Right lobe of liver (tissue), 6 donors: ENCODE data around the gene STX8. TPM values are rescaled to one million over a fixed set of nuclear protein-coding genes. Genes with fewer than 3 reads are reported as not detected.

ENCODE experiments used
- ATAC-seq, 4 donors: fragments of 200-7000 bp; cut with Tn5 transposase; one replicate each; pipeline ENCODE4 v1.9.1; 2020; ENCODE audit warnings: mild to moderate bottlenecking in 4 of 4, moderate library complexity in 4 of 4
- DNase-seq, 3 donors: peaks; one replicate each; pipeline ENCODE4 v3.0.0-alpha.2; 2020
- H3K27ac ChIP-seq, 3 donors: fragments of 200-600 bp; one replicate each; pipeline ENCODE4 v1.8.0; 2022
- H3K27me3 ChIP-seq, 2 donors: fragments of 200-600 bp; one replicate each; pipeline ENCODE4 v1.8.0; 2022
- H3K36me3 ChIP-seq, 4 donors: fragments of 200-600 bp; sonication (generic) in 1 of 4; one replicate each; pipeline versions ENCODE4 v1.5.1 to v1.8.0; 2017 to 2022; ENCODE audit warnings: control low read depth in 1 of 4
- H3K4me1 ChIP-seq, 4 donors: fragments of 200-600 bp; sonication (generic) in 1 of 4; one replicate each; pipeline versions ENCODE4 v1.5.1 to v1.8.0; 2017 to 2022; ENCODE audit warnings: control low read depth in 1 of 4
- H3K4me3 ChIP-seq, 3 donors: fragments of 200-600 bp; one replicate each; pipeline ENCODE4 v1.8.0; 2022
- H3K9me3 ChIP-seq, 4 donors: fragments of 200-600 bp; sonication (generic) in 1 of 4; one replicate each; pipeline versions ENCODE4 v1.5.1 to v1.8.0; 2017 to 2022; ENCODE audit warnings: control low read depth in 1 of 4
- POLR2A ChIP-seq: fragments of 450-650 bp; IDR thresholded peaks from one replicate; pipeline ENCODE4 v1.6.1; 2017; ENCODE audit warnings: antibody characterized with exemption, mild to moderate bottlenecking
- WGBS: methylation state at CpG from one replicate; pipeline ENCODE4 v1.1.6; 2018; ENCODE audit warnings: low coverage, low lambda C conversion rate; ENCODE audit not compliant: insufficient coverage; ENCODE audit errors: missing lambda C conversion rate; 5-methylcytosine and 5-hydroxymethylcytosine counted together
- intact Hi-C, 2 donors: fragments of 100-400 bp; cut with DNase I; formaldehyde crosslinking; loops; one replicate each; pipeline versions ENCODE4 v1.11.2 to v1.14.1; 2022
- total RNA-seq, 6 experiments: library from RNA; depleted of rRNA in 2 of 6; stranded (reverse); fragments of >200 nt in 2 of 6; fragmentation: NEBNext Ultra II Directional in 3 of 6; extraction: Animal tissue kit (Norgen Biotek cat#: 25700) in 3 of 6; gene quantifications; one replicate each; pipeline versions ENCODE4 v1.1.0 to v1.2.4, GENCODE V29; 2016 to 2023
- TF ChIP-seq, protein P1 (sequence below), 4 donors: fragments of 200-600 bp in 3 of 4; fragments of 450-650 bp in 1 of 4; IDR thresholded peaks; one replicate each; pipeline versions ENCODE4 v1.5.1 to v1.8.0; 2016 to 2022; ENCODE audit warnings: antibody characterized with exemption in 4 of 4, mild to moderate bottlenecking in 2 of 4
- donor health status: DM: no; HTN: yes; CAD: no.
- donor health status: DM: no; HTN: no; CAD: no.
- donor health status: DM: no; HTN: no; CAD: no.
- donor health status: DM: no; HTN: yes; CAD: no.
- donor health status: DM: no; HTN: yes; CAD: no.

STX8 gene
- total RNA-seq, 6 experiments from 2014 or later: 20.6 to 35.3 (median 27.7) TPM

DNA sequence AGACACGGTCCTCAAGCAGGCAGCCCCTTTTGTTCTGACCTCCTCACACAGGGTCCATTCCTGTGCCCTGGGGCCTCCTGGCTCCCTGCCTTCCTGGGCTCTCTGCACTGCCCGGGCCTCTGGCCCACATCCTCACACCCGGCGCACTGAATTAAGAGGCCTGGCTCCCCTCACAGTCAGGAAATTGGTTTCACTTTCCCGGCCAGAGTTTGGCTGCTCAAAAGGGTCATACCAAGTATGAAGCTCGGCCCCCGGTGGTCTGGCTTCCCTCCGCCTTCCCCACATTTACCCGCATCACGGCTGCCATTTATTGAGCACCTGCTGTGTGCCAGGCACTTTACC, 334.3 kb downstream of the STX8 start:
- 47% methylated on average over 9 of the region's 10 CpGs for WGBS
- intact Hi-C loops: no loop called here
- Histone ChIP-seq H3K4me3 (no peak overlapping the region), H3K36me3 (no peaks in the 10 kb centered on the region), H3K4me1 (peaks cover 0 to 17% (median 0%) of the 10 kb centered on the region in 4 donors), H3K27ac (peak overlapping the region; percentile 60 to 90 (median 80)), H3K9me3 (no peaks in the 10 kb centered on the region), H3K27me3 (no peaks in the 10 kb centered on the region)
- TF ChIP-seq, protein P1, sequence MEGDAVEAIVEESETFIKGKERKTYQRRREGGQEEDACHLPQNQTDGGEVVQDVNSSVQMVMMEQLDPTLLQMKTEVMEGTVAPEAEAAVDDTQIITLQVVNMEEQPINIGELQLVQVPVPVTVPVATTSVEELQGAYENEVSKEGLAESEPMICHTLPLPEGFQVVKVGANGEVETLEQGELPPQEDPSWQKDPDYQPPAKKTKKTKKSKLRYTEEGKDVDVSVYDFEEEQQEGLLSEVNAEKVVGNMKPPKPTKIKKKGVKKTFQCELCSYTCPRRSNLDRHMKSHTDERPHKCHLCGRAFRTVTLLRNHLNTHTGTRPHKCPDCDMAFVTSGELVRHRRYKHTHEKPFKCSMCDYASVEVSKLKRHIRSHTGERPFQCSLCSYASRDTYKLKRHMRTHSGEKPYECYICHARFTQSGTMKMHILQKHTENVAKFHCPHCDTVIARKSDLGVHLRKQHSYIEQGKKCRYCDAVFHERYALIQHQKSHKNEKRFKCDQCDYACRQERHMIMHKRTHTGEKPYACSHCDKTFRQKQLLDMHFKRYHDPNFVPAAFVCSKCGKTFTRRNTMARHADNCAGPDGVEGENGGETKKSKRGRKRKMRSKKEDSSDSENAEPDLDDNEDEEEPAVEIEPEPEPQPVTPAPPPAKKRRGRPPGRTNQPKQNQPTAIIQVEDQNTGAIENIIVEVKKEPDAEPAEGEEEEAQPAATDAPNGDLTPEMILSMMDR (IDR thresholded peaks at IDR 0.05): no peak
- no peak for TF ChIP-seq POLR2A
- DNase-seq (peak; percentile 51 to 74 (median 67)), ATAC-seq (peak; percentile 29 to 49 (median 44))

DNA sequence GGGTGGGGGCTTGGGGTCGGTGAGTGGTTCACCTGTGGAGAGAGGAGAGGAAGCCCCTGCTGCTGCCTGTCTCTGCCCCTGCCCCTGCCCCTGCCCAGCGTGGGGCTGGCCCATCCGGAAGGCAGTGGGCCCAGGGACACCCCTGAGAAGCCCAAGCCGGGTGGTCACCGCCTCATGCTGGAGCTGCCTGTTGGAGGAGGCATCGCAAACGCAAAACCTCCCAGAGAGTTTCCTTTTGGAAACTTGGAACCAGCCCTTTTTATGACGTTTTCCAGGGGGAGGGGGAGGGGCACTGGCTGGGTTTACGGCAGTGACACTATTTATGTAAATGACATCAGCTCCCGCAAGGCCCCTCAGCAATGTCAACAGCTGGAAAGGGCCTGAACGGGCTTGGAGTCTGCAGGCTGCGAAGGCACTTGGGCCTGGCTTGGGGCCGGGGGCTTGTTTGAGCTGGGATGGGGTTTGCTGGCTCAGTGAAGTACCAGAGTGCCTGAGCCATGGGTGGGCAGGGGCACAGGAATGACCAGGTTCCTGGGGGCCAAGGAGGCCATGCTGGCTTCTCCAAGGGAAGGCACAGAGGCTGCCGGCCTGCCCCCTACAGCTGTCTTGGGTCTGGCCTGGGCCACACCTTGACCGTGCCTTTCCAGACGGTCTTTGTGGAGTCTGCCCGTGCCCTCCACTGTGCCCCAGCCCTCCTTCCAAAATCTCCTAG, 334.8 kb downstream of the STX8 start:
- H3K4me1 ChIP-seq: peaks cover 0 to 17% (median 0%) of the 10 kb centered on the region in 4 donors
- no CpG with 5 or more reads among the region's 17 CpGs for WGBS
- H3K36me3 ChIP-seq: no peaks in the 10 kb centered on the region
- H3K27me3 ChIP-seq: no peaks in the 10 kb centered on the region
- DNase-seq: peak; percentile 60 to 64 (median 61)
- intact Hi-C loops: no loop called here
- peak; percentile 1 to 69 (median 32) for ATAC-seq
- H3K27ac ChIP-seq: peak overlapping the region; percentile 60 to 90 (median 80)
- TF ChIP-seq POLR2A: no peak
- TF ChIP-seq, protein P1 (IDR thresholded peaks at IDR 0.05): no peak
- no peaks in the 10 kb centered on the region for H3K9me3 ChIP-seq
- H3K4me3 ChIP-seq: peak overlapping the region; percentile 44 to 56 (median 46)

DNA sequence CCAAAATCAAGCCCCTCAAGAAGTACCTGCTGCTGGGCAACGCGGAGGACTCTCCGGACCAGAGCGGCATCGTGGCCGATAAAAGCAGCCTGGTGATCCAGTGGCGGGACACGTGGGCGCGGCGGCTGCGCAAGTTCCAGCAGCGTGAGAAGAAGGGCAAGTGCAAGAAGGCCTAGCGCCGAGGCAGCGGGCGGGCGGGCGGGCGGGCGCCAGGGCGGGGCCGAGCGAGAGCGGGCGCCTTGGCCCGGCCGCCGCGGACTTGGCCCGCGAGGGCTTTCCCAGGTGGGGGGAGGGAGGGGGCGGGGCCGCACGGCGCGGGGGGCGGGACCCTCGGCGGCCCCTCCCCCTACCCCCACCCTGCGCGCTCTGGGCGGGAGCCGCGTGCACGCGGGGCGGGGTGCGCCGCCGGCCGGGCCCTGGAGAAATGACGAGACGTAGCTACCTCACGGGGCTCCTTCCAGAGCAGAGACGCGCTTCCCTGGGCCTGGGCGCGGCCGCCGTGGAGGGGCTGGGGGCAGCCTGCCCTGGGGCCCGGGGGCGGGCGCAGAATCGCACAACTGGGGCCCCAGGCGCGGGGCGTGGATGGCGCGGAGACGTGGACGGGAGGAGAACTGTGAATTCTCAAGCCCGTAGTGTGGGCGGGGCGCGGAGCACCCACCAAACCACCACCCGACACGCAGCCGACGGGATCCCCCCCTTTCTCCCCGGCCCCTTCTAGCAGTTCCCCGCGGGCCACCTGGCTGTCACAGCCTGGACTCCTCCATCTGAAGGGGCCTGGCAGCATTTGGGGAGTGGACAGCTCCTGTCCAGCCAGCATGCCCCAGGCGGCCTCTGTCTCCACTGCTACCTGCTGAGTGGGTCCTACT, 335.6 kb downstream of the STX8 start:
- intact Hi-C loops: no loop called here
- 5% methylated on average over 18 of the region's 84 CpGs for WGBS
- H3K27ac ChIP-seq: peak overlapping the region; percentile 56 to 90 (median 80)
- no peaks in the 10 kb centered on the region for H3K27me3 ChIP-seq
- no peaks in the 10 kb centered on the region for H3K9me3 ChIP-seq
- H3K4me1 ChIP-seq: peaks cover 0 to 17% (median 0%) of the 10 kb centered on the region in 4 donors
- peak; percentile 73 to 88 (median 77) for ATAC-seq
- H3K36me3 ChIP-seq: no peaks in the 10 kb centered on the region
- peak overlapping the region; percentile 44 to 56 (median 46) for H3K4me3 ChIP-seq
- TF ChIP-seq POLR2A: no peak
- TF ChIP-seq, protein P1 (IDR thresholded peaks at IDR 0.05): no peak
- DNase-seq: peak; percentile 67 to 79 (median 76)

DNA sequence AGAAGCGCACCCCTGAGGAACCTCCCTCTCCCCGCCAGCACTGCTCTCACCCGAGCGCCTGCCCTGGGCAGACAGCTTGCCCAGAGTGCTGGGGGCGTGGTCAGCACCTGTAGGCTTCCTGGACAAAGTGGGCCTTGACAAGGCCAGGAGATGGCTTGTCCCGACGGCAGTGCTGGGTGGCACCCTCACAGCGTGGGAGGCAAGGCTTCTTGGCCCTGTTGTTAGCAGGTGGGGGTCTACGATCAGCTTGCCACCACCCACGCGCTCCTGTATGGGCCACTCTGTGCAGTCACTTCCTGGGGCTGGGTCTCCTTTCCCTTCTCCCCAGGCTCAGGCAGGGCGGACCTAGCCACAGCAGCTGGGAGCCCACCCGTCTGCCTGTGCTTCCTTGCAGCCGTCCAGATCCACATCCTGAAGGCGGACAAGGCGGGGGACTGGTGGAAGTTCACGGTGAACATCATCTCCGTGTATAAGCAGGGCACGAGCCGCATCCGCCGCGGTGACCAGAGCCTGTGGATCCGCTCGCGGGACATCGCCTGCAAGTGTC, 336.3 kb downstream of the STX8 start:
- ATAC-seq: peak in 2 of 4 donors; percentile 1 to 2
- Histone ChIP-seq H3K4me3 (peak overlapping the region; percentile 22 to 56 (median 25)), H3K36me3 (no peaks in the 10 kb centered on the region), H3K27me3 (no peaks in the 10 kb centered on the region), H3K27ac (no peak overlapping the region), H3K9me3 (no peaks in the 10 kb centered on the region), H3K4me1 (peaks cover 0 to 17% (median 0%) of the 10 kb centered on the region in 4 donors)
- TF ChIP-seq POLR2A: no peak
- TF ChIP-seq, protein P1 (IDR thresholded peaks at IDR 0.05): no peak
- 23% methylated on average over 12 of the region's 27 CpGs for WGBS
- intact Hi-C loops: no loop called here
- peak in 2 of 3 donors; percentile 38 to 54 for DNase-seq
